HEK293 (cell line): Measurements from ENCODE around the gene SERINC5.

Experiments used
- CTCF ChIP-seq: fragments of 450-650 bp; formaldehyde crosslinking; IDR thresholded peaks from 2 replicates; pipeline ENCODE4 v1.5.1; 2016; ENCODE audit warnings: missing biosample characterization, missing genetic modification characterization
- REST ChIP-seq: fragments of 450-650 bp; formaldehyde crosslinking; IDR thresholded peaks from 2 replicates; pipeline ENCODE4 v1.5.1; 2016; ENCODE audit warnings: missing biosample characterization, missing genetic modification characterization

- TF ChIP-seq REST (tag by site-specific recombination) (no peak), CTCF (tag by site-specific recombination) (no peak)
These were observed 87.3 kb downstream of the SERINC5 start for GRCh38 chr5:80168388-80169028.
